IMR-90 (cell line): ENCODE data around the gene LECT2.

Source experiments
- CEBPB ChIP-seq: IDR thresholded peaks from 2 replicates; pipeline ENCODE4 v1.6.1; 2012; ENCODE audit warnings: low read depth, low read length, improper control_type of control experiment
- CHD1 ChIP-seq: IDR thresholded peaks from 2 replicates; pipeline ENCODE4 v1.6.1; 2012; ENCODE audit warnings: low read depth, low read length, improper control_type of control experiment
- CTCF ChIP-seq: conservative IDR thresholded peaks from 2 replicates; pipeline ENCODE4 v1.5.1; 2012; ENCODE audit warnings: mild to moderate bottlenecking, low read depth, low read length, improper control_type of control experiment
- ELK1 ChIP-seq: fragments of 150-350 bp; IDR thresholded peaks from 2 replicates; pipeline ENCODE4 v1.6.1; 2016; ENCODE audit warnings: low read depth, mild to moderate bottlenecking, low read length, moderate library complexity, borderline replicate concordance
- FOS ChIP-seq: fragments of 150-350 bp; IDR thresholded peaks from 2 replicates; pipeline ENCODE4 v1.6.1; 2016; ENCODE audit warnings: low read depth, low read length
- MAFK ChIP-seq: IDR thresholded peaks from 2 replicates; pipeline ENCODE4 v1.6.1; 2012; ENCODE audit warnings: low read depth, low read length, improper control_type of control experiment
- MXI1 ChIP-seq: IDR thresholded peaks from 2 replicates; pipeline ENCODE4 v1.6.1; 2012; ENCODE audit warnings: low read depth, mild to moderate bottlenecking, low read length, moderate library complexity, borderline replicate concordance
- NFE2L2 ChIP-seq: fragments of 150-350 bp; IDR thresholded peaks from 2 replicates; pipeline ENCODE4 v1.6.1; 2016; ENCODE audit warnings: low read depth, mild to moderate bottlenecking, low read length
- POLR2A ChIP-seq: IDR thresholded peaks from 2 replicates; pipeline ENCODE4 v1.6.1; 2012; ENCODE audit warnings: mild to moderate bottlenecking, low read depth, low read length
- RAD21 ChIP-seq: IDR thresholded peaks from 2 replicates; pipeline ENCODE4 v1.6.1; 2012; ENCODE audit warnings: low read length, improper control_type of control experiment
- RCOR1 ChIP-seq: IDR thresholded peaks from 2 replicates; pipeline ENCODE4 v1.6.1; 2012; ENCODE audit warnings: mild to moderate bottlenecking, low read length, improper control_type of control experiment; ENCODE audit not compliant: insufficient replicate concordance
- RFX5 ChIP-seq: IDR thresholded peaks from 2 replicates; pipeline ENCODE4 v1.8.0; 2012; ENCODE audit warnings: low read depth, mild to moderate bottlenecking, low read length, moderate library complexity
- SMC3 ChIP-seq: fragments of 150-350 bp; IDR thresholded peaks from 2 replicates; pipeline ENCODE4 v1.6.1; 2016; ENCODE audit warnings: low read depth, mild to moderate bottlenecking, antibody characterized with exemption, low read length, moderate library complexity
- USF2 ChIP-seq: fragments of 150-350 bp; IDR thresholded peaks from 2 replicates; pipeline ENCODE4 v1.6.1; 2017; ENCODE audit warnings: mild to moderate bottlenecking, antibody characterized with exemption, low read length, low read depth

GRCh38 chr5:135986401-135986800, 31.6 kb upstream of the LECT2 start:
- TF ChIP-seq CTCF: no peak
- TF ChIP-seq MAFK: no peak
- TF ChIP-seq NFE2L2: no peak
- no peak for TF ChIP-seq POLR2A
- TF ChIP-seq RCOR1: no peak
- no peak for TF ChIP-seq FOS
- no peak for TF ChIP-seq CEBPB
- TF ChIP-seq SMC3: no peak
- no peak for TF ChIP-seq ELK1
- no peak for TF ChIP-seq RFX5
- no peak for TF ChIP-seq CHD1
- TF ChIP-seq MXI1: no peak
- no peak for TF ChIP-seq USF2
- no peak for TF ChIP-seq RAD21
